Measurements from ENCODE around the gene PRPS1. TPM values are rescaled to one million over a fixed set of nuclear protein-coding genes. Genes with fewer than 3 reads are reported as not detected.

Gene PRPS1
- total RNA-seq, 2 donors from 2014 or later, result 51.6 to 62.7 TPM

- peaks cover 26% of the 10 kb centered on the region for H3K4me1 Mint-ChIP-seq
- H3K27me3 Mint-ChIP-seq (ENCODE audit: insufficient read depth), result peaks cover 52% of the 10 kb centered on the region
- H3K27ac Mint-ChIP-seq, result no peak overlapping the region
These were observed 46.4 kb downstream of the PRPS1 start for GRCh38 chrX:107674480-107675364.

DNA sequence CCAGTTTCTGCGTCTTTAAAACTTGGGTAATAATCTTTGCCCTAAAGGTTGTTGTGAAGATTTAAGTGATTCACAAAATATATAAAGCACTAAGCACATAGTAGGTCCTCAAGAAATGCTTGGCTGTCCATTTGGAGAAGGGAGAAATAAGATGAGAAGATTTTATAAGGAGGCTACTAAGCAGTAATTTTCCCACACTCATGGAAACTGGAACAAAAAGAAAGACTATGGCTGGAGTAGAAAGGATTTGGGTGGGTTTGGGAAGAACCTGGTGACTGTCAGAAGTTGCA is 47.0 kb downstream of the PRPS1 start:
- H3K27me3 ChIP-seq (ENCODE audit: control insufficient read depth, insufficient read depth, low read length, poor library complexity, severe bottlenecking), result peaks cover 14% of the 10 kb centered on the region
- no CpG with 5 or more reads among the region's 1 CpG for WGBS, 2 experiments (ENCODE audit: insufficient coverage in 1 of 2, insufficient read length in 1 of 2)
- peaks cover 58% of the 10 kb centered on the region for H3K27me3 Mint-ChIP-seq (ENCODE audit: insufficient read depth)
- H3K9me3 Mint-ChIP-seq, result peaks cover 15% of the 10 kb centered on the region
- H3K4me3 ChIP-seq (ENCODE audit: low read length), result no peak overlapping the region
- H3K9me3 ChIP-seq (ENCODE audit: control insufficient read depth, low read length), result no peaks in the 10 kb centered on the region
- H3K36me3 ChIP-seq (ENCODE audit: control insufficient read depth, insufficient read depth, low read length), result no peaks in the 10 kb centered on the region
- H3K4me1 ChIP-seq (ENCODE audit: control insufficient read depth, insufficient read depth, low read length), result no peaks in the 10 kb centered on the region
- TF ChIP-seq, protein P1, sequence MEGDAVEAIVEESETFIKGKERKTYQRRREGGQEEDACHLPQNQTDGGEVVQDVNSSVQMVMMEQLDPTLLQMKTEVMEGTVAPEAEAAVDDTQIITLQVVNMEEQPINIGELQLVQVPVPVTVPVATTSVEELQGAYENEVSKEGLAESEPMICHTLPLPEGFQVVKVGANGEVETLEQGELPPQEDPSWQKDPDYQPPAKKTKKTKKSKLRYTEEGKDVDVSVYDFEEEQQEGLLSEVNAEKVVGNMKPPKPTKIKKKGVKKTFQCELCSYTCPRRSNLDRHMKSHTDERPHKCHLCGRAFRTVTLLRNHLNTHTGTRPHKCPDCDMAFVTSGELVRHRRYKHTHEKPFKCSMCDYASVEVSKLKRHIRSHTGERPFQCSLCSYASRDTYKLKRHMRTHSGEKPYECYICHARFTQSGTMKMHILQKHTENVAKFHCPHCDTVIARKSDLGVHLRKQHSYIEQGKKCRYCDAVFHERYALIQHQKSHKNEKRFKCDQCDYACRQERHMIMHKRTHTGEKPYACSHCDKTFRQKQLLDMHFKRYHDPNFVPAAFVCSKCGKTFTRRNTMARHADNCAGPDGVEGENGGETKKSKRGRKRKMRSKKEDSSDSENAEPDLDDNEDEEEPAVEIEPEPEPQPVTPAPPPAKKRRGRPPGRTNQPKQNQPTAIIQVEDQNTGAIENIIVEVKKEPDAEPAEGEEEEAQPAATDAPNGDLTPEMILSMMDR (conservative IDR thresholded peaks at IDR 0.05), result no peak
- DNase-seq, result no peak
- H3K27ac Mint-ChIP-seq, result no peak overlapping the region
- H3K9ac ChIP-seq (ENCODE audit: extremely low read depth, low read length, poor library complexity, severe bottlenecking), result no peak overlapping the region
- H3K4me1 Mint-ChIP-seq, result peaks cover 20% of the 10 kb centered on the region
- no peaks in the 10 kb centered on the region for H3K36me3 Mint-ChIP-seq (ENCODE audit: low read depth)
- no peak overlapping the region for H3K27ac ChIP-seq (ENCODE audit: low read depth, low read length)
- H3K4me3 Mint-ChIP-seq, result no peak overlapping the region

More at GRCh38 chrX:107674480-107675364, 46.4 kb downstream of the PRPS1 start:
- Histone ChIP-seq H3K27ac (ENCODE audit: low read depth, low read length) (no peak overlapping the region), H3K9me3 (ENCODE audit: control insufficient read depth, low read length) (no peaks in the 10 kb centered on the region), H3K27me3 (ENCODE audit: control insufficient read depth, insufficient read depth, low read length, poor library complexity, severe bottlenecking) (peaks cover 11% of the 10 kb centered on the region), H3K4me3 (ENCODE audit: low read length) (no peak overlapping the region), H3K36me3 (ENCODE audit: control insufficient read depth, insufficient read depth, low read length) (no peaks in the 10 kb centered on the region), H3K9ac (ENCODE audit: extremely low read depth, low read length, poor library complexity, severe bottlenecking) (no peak overlapping the region), H3K4me1 (ENCODE audit: control insufficient read depth, insufficient read depth, low read length) (no peaks in the 10 kb centered on the region)
- 85 to 100% methylated on average over 2 to 8 of the region's 9 CpGs for WGBS, 2 experiments (ENCODE audit: insufficient coverage in 1 of 2, insufficient read length in 1 of 2)
- DNase-seq, result peak; percentile 13
- TF ChIP-seq, protein P1 (conservative IDR thresholded peaks at IDR 0.05), result no peak
- peaks cover 13% of the 10 kb centered on the region for H3K9me3 Mint-ChIP-seq
- H3K36me3 Mint-ChIP-seq (ENCODE audit: low read depth), result no peaks in the 10 kb centered on the region
- no peak overlapping the region for H3K4me3 Mint-ChIP-seq

DNA sequence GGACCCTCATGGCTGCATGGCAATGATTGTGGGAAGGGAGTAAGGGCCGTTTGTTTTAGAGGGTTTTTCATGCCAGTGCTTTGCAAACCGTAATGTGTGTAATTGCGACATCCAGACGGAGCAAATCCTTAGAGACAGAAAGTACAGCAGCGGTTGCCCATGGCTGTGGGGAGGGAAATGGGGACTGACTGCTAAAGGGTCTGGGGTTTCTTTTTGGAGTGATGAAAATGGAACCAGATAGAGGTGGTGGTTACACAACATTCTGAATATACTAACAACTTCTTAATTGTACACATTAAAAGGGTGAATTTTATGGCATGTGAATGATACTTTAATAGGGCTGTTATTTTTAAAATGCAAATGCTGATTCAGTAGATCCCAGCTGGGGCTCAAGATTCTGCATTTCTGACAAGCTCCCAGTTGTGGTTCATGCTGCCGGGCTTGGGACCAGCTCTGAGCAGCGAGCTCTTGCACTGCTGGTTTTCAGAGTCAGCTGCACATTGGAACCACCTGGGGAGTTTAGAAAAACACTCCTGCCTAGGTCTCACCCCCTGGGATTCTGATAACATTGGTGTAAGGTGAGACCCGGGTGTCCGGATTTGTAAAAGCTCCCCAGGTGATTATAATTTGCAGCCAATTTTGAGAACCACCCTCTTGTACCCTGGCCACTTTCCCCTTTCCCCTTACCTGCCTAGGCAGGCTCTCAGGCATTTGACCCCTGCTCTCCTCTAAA is 47.7 kb downstream of the PRPS1 start:
- peaks cover 65% of the 10 kb centered on the region for H3K27me3 Mint-ChIP-seq (ENCODE audit: insufficient read depth)
- Histone ChIP-seq H3K27me3 (ENCODE audit: control insufficient read depth, insufficient read depth, low read length, poor library complexity, severe bottlenecking) (peaks cover 20% of the 10 kb centered on the region), H3K9me3 (ENCODE audit: control insufficient read depth, low read length) (no peaks in the 10 kb centered on the region), H3K36me3 (ENCODE audit: control insufficient read depth, insufficient read depth, low read length) (no peaks in the 10 kb centered on the region), H3K27ac (ENCODE audit: low read depth, low read length) (no peak overlapping the region), H3K4me3 (ENCODE audit: low read length) (no peak overlapping the region), H3K4me1 (ENCODE audit: control insufficient read depth, insufficient read depth, low read length) (no peaks in the 10 kb centered on the region), H3K9ac (ENCODE audit: extremely low read depth, low read length, poor library complexity, severe bottlenecking) (no peak overlapping the region)
- DNase-seq, result peak; percentile 61
- WGBS, 2 experiments (ENCODE audit: insufficient coverage in 1 of 2, insufficient read length in 1 of 2), result 58 to 63% methylated on average over 2 to 9 of the region's 9 CpGs
- H3K27ac Mint-ChIP-seq, result no peak overlapping the region
- peaks cover 19% of the 10 kb centered on the region for H3K4me1 Mint-ChIP-seq
- peaks cover 16% of the 10 kb centered on the region for H3K9me3 Mint-ChIP-seq
- H3K36me3 Mint-ChIP-seq (ENCODE audit: low read depth), result no peaks in the 10 kb centered on the region
- TF ChIP-seq, protein P1 (conservative IDR thresholded peaks at IDR 0.05), result no peak
- peak overlapping the region; percentile 41 for H3K4me3 Mint-ChIP-seq
